A549 (cell line): ENCODE measurements around the gene FSTL4.

Source experiments
- POLR2A ChIP-seq: IDR thresholded peaks from 2 replicates; pipeline ENCODE4 v1.6.1; 2012; ENCODE audit warnings: mild to moderate bottlenecking, low read length
- TF ChIP-seq, protein P1 (sequence below): IDR thresholded peaks from 2 replicates; pipeline ENCODE4 v1.6.1; 2012
- TF ChIP-seq, protein P2 (sequence below): fragments of >200 bp; sonication (Bioruptor Twin); formaldehyde crosslinking; IDR thresholded peaks from 3 replicates; pipeline ENCODE4 v1.5.1; 2016

DNA sequence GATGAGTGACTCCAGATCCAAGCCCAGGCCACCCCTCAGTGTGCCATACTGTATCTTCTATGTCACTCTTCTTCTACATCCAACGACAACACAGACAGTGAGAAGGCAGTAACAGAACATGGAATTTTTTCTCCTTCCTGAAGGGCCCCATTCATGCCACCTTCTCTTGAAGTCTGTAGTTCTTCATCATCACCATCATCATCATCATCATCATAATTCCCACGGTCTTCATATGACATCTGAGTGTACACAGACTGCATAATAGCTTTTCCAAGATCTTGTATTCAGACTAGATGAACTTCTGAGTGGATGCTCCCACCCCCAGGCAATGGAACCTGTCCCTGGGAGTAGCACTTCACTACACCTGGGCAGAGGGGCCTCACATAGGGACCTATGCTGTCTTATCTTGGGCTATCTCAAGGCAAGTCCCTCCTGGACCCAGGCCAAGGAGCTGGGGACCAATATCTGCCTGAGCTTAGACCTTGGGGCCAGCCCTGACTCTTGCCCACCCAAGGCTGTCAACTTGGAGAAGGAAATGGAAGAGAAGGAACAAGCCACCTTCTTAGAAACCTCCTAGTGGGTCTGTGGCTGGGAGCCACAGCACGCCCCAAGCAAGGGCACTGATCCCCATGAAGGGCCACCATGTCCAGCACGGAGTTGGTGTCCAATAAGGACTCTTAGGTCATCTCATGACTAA, 159.1 kb downstream of the FSTL4 start:
- TF ChIP-seq POLR2A, result no peak
- TF ChIP-seq, protein P1, sequence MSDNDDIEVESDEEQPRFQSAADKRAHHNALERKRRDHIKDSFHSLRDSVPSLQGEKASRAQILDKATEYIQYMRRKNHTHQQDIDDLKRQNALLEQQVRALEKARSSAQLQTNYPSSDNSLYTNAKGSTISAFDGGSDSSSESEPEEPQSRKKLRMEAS, result no peak
- TF ChIP-seq, protein P2, sequence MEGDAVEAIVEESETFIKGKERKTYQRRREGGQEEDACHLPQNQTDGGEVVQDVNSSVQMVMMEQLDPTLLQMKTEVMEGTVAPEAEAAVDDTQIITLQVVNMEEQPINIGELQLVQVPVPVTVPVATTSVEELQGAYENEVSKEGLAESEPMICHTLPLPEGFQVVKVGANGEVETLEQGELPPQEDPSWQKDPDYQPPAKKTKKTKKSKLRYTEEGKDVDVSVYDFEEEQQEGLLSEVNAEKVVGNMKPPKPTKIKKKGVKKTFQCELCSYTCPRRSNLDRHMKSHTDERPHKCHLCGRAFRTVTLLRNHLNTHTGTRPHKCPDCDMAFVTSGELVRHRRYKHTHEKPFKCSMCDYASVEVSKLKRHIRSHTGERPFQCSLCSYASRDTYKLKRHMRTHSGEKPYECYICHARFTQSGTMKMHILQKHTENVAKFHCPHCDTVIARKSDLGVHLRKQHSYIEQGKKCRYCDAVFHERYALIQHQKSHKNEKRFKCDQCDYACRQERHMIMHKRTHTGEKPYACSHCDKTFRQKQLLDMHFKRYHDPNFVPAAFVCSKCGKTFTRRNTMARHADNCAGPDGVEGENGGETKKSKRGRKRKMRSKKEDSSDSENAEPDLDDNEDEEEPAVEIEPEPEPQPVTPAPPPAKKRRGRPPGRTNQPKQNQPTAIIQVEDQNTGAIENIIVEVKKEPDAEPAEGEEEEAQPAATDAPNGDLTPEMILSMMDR, result no peak
